A549 (cell line): Measurements from ENCODE around the gene MAN2B2. TPM values are rescaled to one million over a fixed set of nuclear protein-coding genes. Genes with fewer than 3 reads are reported as not detected.

Source experiments
- ATAC-seq, 2 experiments: fragments of 200-7000 bp in 1 of 2; fragments of >200 bp in 1 of 2; cut with Nextera tagmentation in 1 of 2; cut with Tn5 transposase in 1 of 2; 3 replicates each; pipeline versions ENCODE4 v1.8.0 to v1.9.1; 2018 to 2020; ENCODE audit warnings: mild to moderate bottlenecking in 1 of 2, moderate library complexity in 1 of 2
- CTCF ChIA-PET: fragments of 300-600 bp; sonication (Branson Sonifier 250); formaldehyde crosslinking; extraction: SDS; loops from one replicate; lab custom pipeline; 2021; ENCODE audit warnings: antibody characterized with exemption, inconsistent platforms; lab: Yijun Ruan, JAX
- POLR2A ChIA-PET: fragments of 350-600 bp; formaldehyde crosslinking; extraction: SDS; loops from one replicate; lab custom pipeline; 2021; ENCODE audit warnings: antibody characterized with exemption, inconsistent platforms; lab: Yijun Ruan, JAX
- DNase-seq, 2 experiments: peaks; one replicate each; pipeline versions ENCODE4 v3.0.0 to v3.0.0-alpha.2; 2011 to 2016; ENCODE audit warnings: low read depth in 1 of 2, low spot score in 1 of 2
- FAIRE-seq: peaks from 2 replicates; lab custom pipeline; 2011; peaks lifted over from hg19 to GRCh38; lab: Jason Lieb, UNC
- H3K27ac ChIP-seq, 2 experiments: fragments of >200 bp; sonication (Bioruptor Twin); formaldehyde crosslinking; 3 replicates each; pipeline ENCODE4 v1.5.1; 2016 to 2017
- H3K4me1 ChIP-seq: fragments of >200 bp; sonication (Bioruptor Twin); formaldehyde crosslinking; 3 replicates; pipeline ENCODE4 v1.6.1; 2016
- H3K4me2 ChIP-seq: fragments of >200 bp; sonication (Bioruptor Twin); formaldehyde crosslinking; 3 replicates; pipeline ENCODE4 v1.6.1; 2016
- H3K4me3 ChIP-seq: fragments of >200 bp; sonication (Bioruptor Twin); formaldehyde crosslinking; 3 replicates; pipeline ENCODE4 v1.5.1; 2016
- H3K9me3 ChIP-seq: fragments of >200 bp; sonication (Bioruptor Twin); formaldehyde crosslinking; 3 replicates; pipeline ENCODE4 v1.6.1; 2016
- BHLHE40 ChIP-seq: IDR thresholded peaks from 2 replicates; pipeline ENCODE4 v1.6.1; 2012; ENCODE audit warnings: low read depth, low read length, inconsistent platforms
- CBX2 ChIP-seq: fragments of 200-600 bp; sonication (generic); IDR thresholded peaks from 2 replicates; pipeline ENCODE4 v1.6.1; 2016; ENCODE audit warnings: low read depth, mild to moderate bottlenecking, borderline replicate concordance
- CEBPB ChIP-seq, 2 experiments: fragments of >200 bp in 1 of 2; sonication (Bioruptor Twin) in 1 of 2; formaldehyde crosslinking in 1 of 2; IDR thresholded peaks; 2 replicates each; pipeline ENCODE4 v1.6.1; 2012 to 2016
- CHD2 ChIP-seq: fragments of 150-350 bp; IDR thresholded peaks from 2 replicates; pipeline ENCODE4 v1.6.1; 2014; ENCODE audit warnings: low read length; ENCODE audit not compliant: partially characterized antibody
- CHD4 ChIP-seq: fragments of 200-600 bp; sonication (generic); IDR thresholded peaks from 2 replicates; pipeline ENCODE4 v1.6.1; 2016; ENCODE audit warnings: antibody characterized with exemption, mild to moderate bottlenecking, borderline replicate concordance
- EHF ChIP-seq: fragments of 250-450 bp; sonication (Bioruptor Pico); IDR thresholded peaks from 2 replicates; pipeline ENCODE4 v1.5.0; 2020; ENCODE audit warnings: mild to moderate bottlenecking
- EHMT2 ChIP-seq: fragments of 200-600 bp; sonication (generic); IDR thresholded peaks from 2 replicates; pipeline ENCODE4 v1.6.1; 2016; ENCODE audit warnings: antibody characterized with exemption, low read depth, mild to moderate bottlenecking, moderate library complexity
- ESRRA ChIP-seq: fragments of 150-350 bp; IDR thresholded peaks from 2 replicates; pipeline ENCODE4 v1.6.1; 2014; ENCODE audit warnings: mild to moderate bottlenecking, low read length, borderline replicate concordance
- FOSB ChIP-seq: fragments of 250-450 bp; sonication (Bioruptor Pico); IDR thresholded peaks from 2 replicates; pipeline ENCODE4 v1.5.0; 2020; ENCODE audit warnings: mild to moderate bottlenecking, moderate library complexity
- FOXS1 ChIP-seq: fragments of 250-450 bp; sonication (Bioruptor Pico); IDR thresholded peaks from 2 replicates; pipeline ENCODE4 v1.5.0; 2020; ENCODE audit warnings: mild to moderate bottlenecking, moderate library complexity
- GATA3 ChIP-seq: IDR thresholded peaks from 2 replicates; pipeline ENCODE4 v1.6.1; 2012; ENCODE audit warnings: borderline replicate concordance
- HOXA7 ChIP-seq: fragments of 250-450 bp; sonication (Bioruptor Pico); IDR thresholded peaks from 2 replicates; pipeline ENCODE4 v1.5.0; 2020; ENCODE audit warnings: mild to moderate bottlenecking, moderate library complexity
- HOXB5 ChIP-seq: fragments of 250-450 bp; sonication (Bioruptor Pico); IDR thresholded peaks from 2 replicates; pipeline ENCODE4 v1.5.0; 2020; ENCODE audit warnings: mild to moderate bottlenecking, moderate library complexity
- JUN ChIP-seq, 2 experiments: fragments of >200 bp; sonication (Bioruptor Twin); formaldehyde crosslinking; IDR thresholded peaks; 2 replicates in 1 of 2; 3 replicates in 1 of 2; pipeline ENCODE4 v1.6.1; 2016 to 2017
- KDM1A ChIP-seq: fragments of 200-600 bp; sonication (generic); IDR thresholded peaks from 2 replicates; pipeline ENCODE4 v1.6.1; 2016; ENCODE audit warnings: low read depth, mild to moderate bottlenecking
- KDM5A ChIP-seq: fragments of 200-600 bp; sonication (generic); IDR thresholded peaks from 2 replicates; pipeline ENCODE4 v1.6.1; 2016; ENCODE audit warnings: antibody characterized with exemption, mild to moderate bottlenecking
- MAFK ChIP-seq: fragments of 450-650 bp; IDR thresholded peaks from 2 replicates; pipeline ENCODE4 v1.6.1; 2014; ENCODE audit not compliant: partially characterized antibody
- MAZ ChIP-seq: fragments of 150-350 bp; IDR thresholded peaks from 2 replicates; pipeline ENCODE4 v1.6.1; 2014; ENCODE audit warnings: antibody characterized with exemption, low read depth, low read length, borderline replicate concordance
- MYC ChIP-seq: IDR thresholded peaks from 2 replicates; pipeline ENCODE4 v1.6.1; 2012; ENCODE audit warnings: mild to moderate bottlenecking, inconsistent platforms, low read length, improper control_type of control experiment, borderline replicate concordance
- NFE2L2 ChIP-seq: fragments of 150-350 bp; conservative IDR thresholded peaks from 2 replicates; pipeline ENCODE4 v1.6.1; 2014; ENCODE audit warnings: low read length
- NPAS2 ChIP-seq: fragments of 250-450 bp; sonication (Bioruptor Pico); IDR thresholded peaks from 2 replicates; pipeline ENCODE4 v1.8.0; 2022; ENCODE audit warnings: mild to moderate bottlenecking, moderate library complexity, borderline replicate concordance
- NR3C1 ChIP-seq: fragments of >200 bp; sonication (Bioruptor Twin); formaldehyde crosslinking; IDR thresholded peaks from 3 replicates; pipeline ENCODE4 v1.6.1; 2017
- PHF8 ChIP-seq: fragments of 200-600 bp; sonication (generic); IDR thresholded peaks from 2 replicates; pipeline ENCODE4 v1.6.1; 2016; ENCODE audit warnings: low read depth, mild to moderate bottlenecking, antibody characterized with exemption, moderate library complexity, borderline replicate concordance
- POLR2A ChIP-seq: IDR thresholded peaks from 2 replicates; pipeline ENCODE4 v1.6.1; 2012; ENCODE audit warnings: mild to moderate bottlenecking, low read length
- RAD21 ChIP-seq, 2 experiments: fragments of >200 bp in 1 of 2; sonication (Bioruptor Twin) in 1 of 2; formaldehyde crosslinking in 1 of 2; IDR thresholded peaks in 1 of 2; conservative IDR thresholded peaks in 1 of 2; 2 replicates in 1 of 2; 3 replicates in 1 of 2; pipeline ENCODE4 v1.6.1; 2012 to 2018; ENCODE audit warnings: inconsistent platforms in 1 of 2
- RCOR1 ChIP-seq: fragments of 150-350 bp; IDR thresholded peaks from 2 replicates; pipeline ENCODE4 v1.6.1; 2014; ENCODE audit warnings: antibody characterized with exemption, low read length, low read depth
- TFCP2L1 ChIP-seq: fragments of 250-450 bp; sonication (Bioruptor Pico); IDR thresholded peaks from 2 replicates; pipeline ENCODE4 v1.5.0; 2021; ENCODE audit warnings: mild to moderate bottlenecking
- TP53 ChIP-seq: fragments of 250-450 bp; sonication (Bioruptor Pico); IDR thresholded peaks from 2 replicates; pipeline ENCODE4 v1.5.0; 2021; ENCODE audit warnings: mild to moderate bottlenecking, moderate library complexity
- ZC3H11A ChIP-seq: fragments of 450-650 bp; IDR thresholded peaks from 2 replicates; pipeline ENCODE4 v1.6.1; 2014; ENCODE audit warnings: antibody characterized with exemption, mild to moderate bottlenecking
- ZFP36 ChIP-seq: fragments of 450-650 bp; IDR thresholded peaks from 2 replicates; pipeline ENCODE4 v1.6.1; 2014; ENCODE audit warnings: borderline replicate concordance; ENCODE audit not compliant: partially characterized antibody
- ZNF302 ChIP-seq: fragments of 250-450 bp; sonication (Bioruptor Pico); IDR thresholded peaks from 2 replicates; pipeline ENCODE4 v1.9.0; 2021; ENCODE audit warnings: inconsistent platforms, mild to moderate bottlenecking, moderate library complexity
- ZSCAN20 ChIP-seq: fragments of 250-450 bp; sonication (Bioruptor Pico); IDR thresholded peaks from 2 replicates; pipeline ENCODE4 v1.8.0; 2022; ENCODE audit warnings: mild to moderate bottlenecking, moderate library complexity
- WGBS: methylation state at CpG from one replicate; pipeline ENCODE4 v1.1.6; 2017; ENCODE audit errors: missing lambda C conversion rate; 5-methylcytosine and 5-hydroxymethylcytosine counted together
- polyA plus RNA-seq, 4 experiments: library from polyadenylated mRNA; depleted of rRNA in 3 of 4; stranded (reverse); fragments of >200 nt; fragmentation: RNase III in 1 of 4; extraction: RNeasy Plus Mini Kit Qiagen cat#74134 plus additional on column Dnase treatment in 1 of 4; gene quantifications; 2 replicates in 3 of 4; 3 replicates in 1 of 4; pipeline ENCODE4 v1.2.3, GENCODE V29; 2011 to 2017
- TF ChIP-seq, protein P1 (sequence below): fragments of 200-600 bp; sonication (generic); IDR thresholded peaks from 2 replicates; pipeline ENCODE4 v1.6.1; 2016; ENCODE audit warnings: antibody characterized with exemption, mild to moderate bottlenecking, moderate library complexity
- TF ChIP-seq, protein P2 (sequence below): fragments of 150-350 bp; IDR thresholded peaks from 2 replicates; pipeline ENCODE4 v1.6.1; 2014; ENCODE audit warnings: low read depth, mild to moderate bottlenecking, low read length
- TF ChIP-seq, protein P3 (sequence below): IDR thresholded peaks from 2 replicates; pipeline ENCODE4 v1.6.1; 2012

Gene MAN2B2
- polyA plus RNA-seq, 2 of the 4 experiments (the other 2 are of a cell fraction), result 6.3 to 8.4 TPM

DNA sequence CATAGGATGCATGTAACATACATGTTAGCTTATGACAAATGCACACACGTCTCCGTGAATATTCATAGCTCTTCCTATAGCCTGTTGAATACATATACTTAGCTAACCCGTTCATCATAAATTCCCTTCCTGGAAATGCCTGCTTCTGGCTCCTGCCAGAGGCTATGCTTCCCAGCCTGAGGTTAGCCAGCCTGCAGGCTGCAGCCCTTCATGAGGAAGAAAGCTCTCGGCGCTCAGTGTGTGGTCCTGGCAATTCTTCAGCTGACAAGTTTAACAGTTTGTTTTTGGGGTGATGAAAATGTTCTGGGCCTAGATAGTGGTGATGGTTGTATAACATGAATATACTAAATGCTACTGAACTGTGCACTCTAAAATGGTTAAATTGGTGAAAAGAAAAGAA is 48.8 kb upstream of the MAN2B2 start:
- TF ChIP-seq ZSCAN20 (no peak), FOXS1 (CRISPR knock-in tag) (no peak), FOSB (CRISPR knock-in tag) (no peak), ZC3H11A (no peak), CBX2 (no peak), MAFK (no peak), GATA3 (no peak), KDM1A (no peak), ZNF302 (CRISPR knock-in tag) (no peak), EHMT2 (no peak)
- no peak overlapping the region for H3K27ac ChIP-seq
- FAIRE-seq (no peak), ATAC-seq (no peak), DNase-seq (no peak)
- H3K4me2 ChIP-seq, result no peak overlapping the region
- H3K4me1 ChIP-seq, result no peaks in the 10 kb centered on the region
- POLR2A ChIA-PET, result no interaction called here
- CTCF ChIA-PET, result interaction anchor here (5.7 kb wide), 1 partner anchor 20 kb away, joined by 34 read pairs; no protein-coding TSS in a partner anchor
- H3K4me3 ChIP-seq, result no peak overlapping the region
- no peaks in the 10 kb centered on the region for H3K9me3 ChIP-seq
- WGBS, result 84% methylated on average over 5 of the region's 5 CpGs

DNA sequence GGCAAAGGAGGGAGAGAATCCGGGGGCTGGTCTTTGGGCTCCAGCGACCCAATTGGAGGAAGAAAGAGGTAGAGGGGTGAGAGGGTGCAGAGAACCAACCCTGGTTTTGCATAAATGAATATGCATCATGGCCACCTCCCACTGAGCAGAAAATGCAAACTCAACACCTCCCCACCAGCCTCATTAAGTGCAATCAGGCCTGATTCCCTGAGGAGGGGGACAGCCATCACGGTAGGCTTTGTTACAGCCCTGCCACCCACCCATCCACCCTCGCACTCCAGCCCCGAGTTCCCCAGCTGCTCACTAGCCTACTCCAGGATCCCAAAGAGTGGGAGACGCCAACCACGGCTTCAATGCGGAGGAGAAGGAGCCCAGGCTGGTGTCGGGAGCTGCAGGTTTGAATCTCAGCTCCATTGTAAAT is 48.3 kb upstream of the MAN2B2 start:
- ChIA-PET CTCF (interaction anchor here (5.7 kb wide), 1 partner anchor 20 kb away, joined by 34 read pairs; no protein-coding TSS in a partner anchor), POLR2A (no interaction called here)
- Histone ChIP-seq H3K4me2 (no peak overlapping the region), H3K4me1 (no peaks in the 10 kb centered on the region), H3K4me3 (no peak overlapping the region), H3K9me3 (no peaks in the 10 kb centered on the region), H3K27ac (no peak overlapping the region)
- WGBS, result 73% methylated on average over 9 of the region's 9 CpGs
- FAIRE-seq, result no peak
- ATAC-seq, result no peak
- TF ChIP-seq PHF8 (no peak), NPAS2 (CRISPR knock-in tag) (no peak), TFCP2L1 (CRISPR knock-in tag) (no peak), MAZ (no peak), MYC (no peak), BHLHE40 (no peak), RAD21 (conservative IDR thresholded peaks at IDR 0.05 in 1 of 2, IDR thresholded peaks at IDR 0.05 in 1 of 2) (no peak), NR3C1 (no peak), CHD2 (no peak), CEBPB (IDR thresholded peaks at IDR 0.05) (no peak), POLR2A (no peak), ZFP36 (no peak)
- TF ChIP-seq, protein P1, sequence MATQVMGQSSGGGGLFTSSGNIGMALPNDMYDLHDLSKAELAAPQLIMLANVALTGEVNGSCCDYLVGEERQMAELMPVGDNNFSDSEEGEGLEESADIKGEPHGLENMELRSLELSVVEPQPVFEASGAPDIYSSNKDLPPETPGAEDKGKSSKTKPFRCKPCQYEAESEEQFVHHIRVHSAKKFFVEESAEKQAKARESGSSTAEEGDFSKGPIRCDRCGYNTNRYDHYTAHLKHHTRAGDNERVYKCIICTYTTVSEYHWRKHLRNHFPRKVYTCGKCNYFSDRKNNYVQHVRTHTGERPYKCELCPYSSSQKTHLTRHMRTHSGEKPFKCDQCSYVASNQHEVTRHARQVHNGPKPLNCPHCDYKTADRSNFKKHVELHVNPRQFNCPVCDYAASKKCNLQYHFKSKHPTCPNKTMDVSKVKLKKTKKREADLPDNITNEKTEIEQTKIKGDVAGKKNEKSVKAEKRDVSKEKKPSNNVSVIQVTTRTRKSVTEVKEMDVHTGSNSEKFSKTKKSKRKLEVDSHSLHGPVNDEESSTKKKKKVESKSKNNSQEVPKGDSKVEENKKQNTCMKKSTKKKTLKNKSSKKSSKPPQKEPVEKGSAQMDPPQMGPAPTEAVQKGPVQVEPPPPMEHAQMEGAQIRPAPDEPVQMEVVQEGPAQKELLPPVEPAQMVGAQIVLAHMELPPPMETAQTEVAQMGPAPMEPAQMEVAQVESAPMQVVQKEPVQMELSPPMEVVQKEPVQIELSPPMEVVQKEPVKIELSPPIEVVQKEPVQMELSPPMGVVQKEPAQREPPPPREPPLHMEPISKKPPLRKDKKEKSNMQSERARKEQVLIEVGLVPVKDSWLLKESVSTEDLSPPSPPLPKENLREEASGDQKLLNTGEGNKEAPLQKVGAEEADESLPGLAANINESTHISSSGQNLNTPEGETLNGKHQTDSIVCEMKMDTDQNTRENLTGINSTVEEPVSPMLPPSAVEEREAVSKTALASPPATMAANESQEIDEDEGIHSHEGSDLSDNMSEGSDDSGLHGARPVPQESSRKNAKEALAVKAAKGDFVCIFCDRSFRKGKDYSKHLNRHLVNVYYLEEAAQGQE, result no peak
- DNase-seq, result no peak

DNA sequence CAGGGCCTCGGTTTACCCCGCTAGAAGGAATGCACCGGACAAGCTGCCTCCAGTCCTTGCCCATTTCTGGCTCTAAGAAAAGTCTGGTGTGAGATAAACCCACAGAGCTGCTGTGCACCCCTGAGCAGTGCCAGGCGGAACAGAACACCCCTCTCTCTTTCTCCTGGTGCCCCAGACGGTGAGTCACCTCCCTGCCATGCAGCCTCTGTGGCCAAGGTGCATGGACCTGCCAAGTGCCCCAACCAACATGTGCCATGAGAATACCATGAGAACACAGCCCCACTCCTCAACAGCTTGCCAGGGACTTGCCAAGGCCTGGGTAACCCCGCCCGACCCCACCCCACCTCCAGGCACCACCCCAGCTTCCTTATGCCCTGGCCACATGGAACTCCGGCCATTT is 47.7 kb upstream of the MAN2B2 start:
- ATAC-seq, result no peak
- Histone ChIP-seq H3K4me3 (no peak overlapping the region), H3K4me2 (no peak overlapping the region), H3K9me3 (no peaks in the 10 kb centered on the region), H3K4me1 (no peaks in the 10 kb centered on the region), H3K27ac (no peak overlapping the region)
- no peak for DNase-seq
- ChIA-PET CTCF (interaction anchor here (5.7 kb wide), 1 partner anchor 19 kb away, joined by 34 read pairs; no protein-coding TSS in a partner anchor), POLR2A (no interaction called here)
- no peak for FAIRE-seq
- WGBS, result 71% methylated on average over 3 of the region's 8 CpGs
- no peak for TF ChIP-seq TP53 (CRISPR knock-in tag)
- TF ChIP-seq, protein P2, sequence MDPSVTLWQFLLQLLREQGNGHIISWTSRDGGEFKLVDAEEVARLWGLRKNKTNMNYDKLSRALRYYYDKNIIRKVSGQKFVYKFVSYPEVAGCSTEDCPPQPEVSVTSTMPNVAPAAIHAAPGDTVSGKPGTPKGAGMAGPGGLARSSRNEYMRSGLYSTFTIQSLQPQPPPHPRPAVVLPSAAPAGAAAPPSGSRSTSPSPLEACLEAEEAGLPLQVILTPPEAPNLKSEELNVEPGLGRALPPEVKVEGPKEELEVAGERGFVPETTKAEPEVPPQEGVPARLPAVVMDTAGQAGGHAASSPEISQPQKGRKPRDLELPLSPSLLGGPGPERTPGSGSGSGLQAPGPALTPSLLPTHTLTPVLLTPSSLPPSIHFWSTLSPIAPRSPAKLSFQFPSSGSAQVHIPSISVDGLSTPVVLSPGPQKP, result no peak
- TF ChIP-seq CHD2, result no peak
- no peak for TF ChIP-seq KDM5A
- no peak for TF ChIP-seq HOXB5 (CRISPR knock-in tag)
- TF ChIP-seq ESRRA, result no peak
- no peak for TF ChIP-seq JUN (IDR thresholded peaks at IDR 0.05)
- no peak for TF ChIP-seq NFE2L2
- no peak for TF ChIP-seq HOXA7 (CRISPR knock-in tag)
- no peak for TF ChIP-seq FOXS1 (CRISPR knock-in tag)
- no peak for TF ChIP-seq EHF (CRISPR knock-in tag)
- TF ChIP-seq ZC3H11A, result no peak
- no peak for TF ChIP-seq KDM1A
- TF ChIP-seq CHD4, result no peak
- TF ChIP-seq RCOR1, result no peak
- TF ChIP-seq, protein P3, sequence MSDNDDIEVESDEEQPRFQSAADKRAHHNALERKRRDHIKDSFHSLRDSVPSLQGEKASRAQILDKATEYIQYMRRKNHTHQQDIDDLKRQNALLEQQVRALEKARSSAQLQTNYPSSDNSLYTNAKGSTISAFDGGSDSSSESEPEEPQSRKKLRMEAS, result no peak
